HepG2 (cell line): Measurements from ENCODE around the gene JAK1. TPM values are rescaled to one million over a fixed set of nuclear protein-coding genes. Genes with fewer than 3 reads are reported as not detected.

Experiments used
- AKAP8 ChIP-seq: sonication (generic); formaldehyde crosslinking; IDR thresholded peaks from 2 replicates; pipeline ENCODE4 v1.5.1; 2020; ENCODE audit warnings: mild to moderate bottlenecking, missing genetic modification reagents
- ARID2 ChIP-seq: sonication (generic); formaldehyde crosslinking; IDR thresholded peaks from 2 replicates; pipeline ENCODE4 v1.8.1; 2022; ENCODE audit warnings: mild to moderate bottlenecking, missing genetic modification reagents, borderline replicate concordance
- ARNT2 ChIP-seq: sonication (generic); formaldehyde crosslinking; IDR thresholded peaks from 2 replicates; pipeline ENCODE4 v1.8.0; 2022; ENCODE audit warnings: mild to moderate bottlenecking, low read depth, missing genetic modification reagents, moderate library complexity
- DPF2 ChIP-seq: sonication (generic); formaldehyde crosslinking; IDR thresholded peaks from 2 replicates; pipeline ENCODE4 v1.4.0; 2020; ENCODE audit warnings: mild to moderate bottlenecking, low read depth, missing genetic modification reagents, borderline replicate concordance
- FOXA1 ChIP-seq, 2 experiments: fragments of 450-650 bp in 1 of 2; sonication (generic) in 1 of 2; formaldehyde crosslinking in 1 of 2; IDR thresholded peaks; 2 replicates each; pipeline versions ENCODE4 v1.4.0 to v1.6.1; 2016 to 2020; ENCODE audit warnings: missing genetic modification reagents in 1 of 2
- GTF2F1 ChIP-seq: fragments of 150-350 bp; IDR thresholded peaks from 2 replicates; pipeline ENCODE4 v1.6.1; 2014; ENCODE audit warnings: low read length
- KDM5B ChIP-seq: sonication (generic); formaldehyde crosslinking; IDR thresholded peaks from 2 replicates; pipeline ENCODE4 v1.4.0; 2020; ENCODE audit warnings: missing genetic modification reagents, mild to moderate bottlenecking, borderline replicate concordance
- MAFF ChIP-seq: IDR thresholded peaks from 2 replicates; pipeline ENCODE4 v1.6.1; 2011; ENCODE audit warnings: low read depth, low read length, improper control_type of control experiment
- ONECUT2 ChIP-seq: sonication (generic); formaldehyde crosslinking; IDR thresholded peaks from 2 replicates; pipeline ENCODE4 v1.4.0; 2020; ENCODE audit warnings: missing genetic modification reagents
- PRMT3 ChIP-seq: sonication (generic); formaldehyde crosslinking; IDR thresholded peaks from 2 replicates; pipeline ENCODE4 v1.8.1; 2022; ENCODE audit warnings: low read depth, mild to moderate bottlenecking, moderate library complexity, missing genetic modification reagents, borderline replicate concordance
- RFX1 ChIP-seq: fragments of 450-650 bp; IDR thresholded peaks from 2 replicates; pipeline ENCODE4 v1.6.1; 2017
- SNAI1 ChIP-seq: sonication (generic); formaldehyde crosslinking; IDR thresholded peaks from 2 replicates; pipeline ENCODE4 v1.5.0; 2020; ENCODE audit warnings: mild to moderate bottlenecking, missing genetic modification reagents, borderline replicate concordance
- SRSF9 ChIP-seq: fragments of 200-400 bp; formaldehyde crosslinking; IDR thresholded peaks from 2 replicates; pipeline ENCODE4 v1.6.1; 2018; ENCODE audit warnings: borderline replicate concordance, mild to moderate bottlenecking, low read depth, low read length; ENCODE audit not compliant: insufficient read depth, poor library complexity, severe bottlenecking
- ZBTB25 ChIP-seq: IDR thresholded peaks from 2 replicates; pipeline ENCODE4 v1.6.1; 2018; ENCODE audit warnings: missing genetic modification reagents
- ZFX ChIP-seq: sonication (generic); formaldehyde crosslinking; IDR thresholded peaks from 2 replicates; pipeline ENCODE4 v1.4.0; 2020; ENCODE audit warnings: mild to moderate bottlenecking, low read depth, missing genetic modification reagents, moderate library complexity
- ZIK1 ChIP-seq: sonication (generic); formaldehyde crosslinking; IDR thresholded peaks from 2 replicates; pipeline ENCODE4 v1.5.0; 2020; ENCODE audit warnings: mild to moderate bottlenecking, low read depth, missing genetic modification reagents, borderline replicate concordance
- ZNF136 ChIP-seq: sonication (generic); formaldehyde crosslinking; IDR thresholded peaks from 2 replicates; pipeline ENCODE4 v1.8.1; 2022; ENCODE audit warnings: low read depth, mild to moderate bottlenecking, moderate library complexity, missing genetic modification reagents
- ZNF331 ChIP-seq: sonication (generic); formaldehyde crosslinking; IDR thresholded peaks from 2 replicates; pipeline ENCODE4 v1.4.0; 2020; ENCODE audit warnings: missing genetic modification reagents
- ZNF354B ChIP-seq: sonication (generic); formaldehyde crosslinking; IDR thresholded peaks from 2 replicates; pipeline ENCODE4 v1.8.0; 2022; ENCODE audit warnings: mild to moderate bottlenecking, missing genetic modification reagents
- ZNF451 ChIP-seq: sonication (generic); formaldehyde crosslinking; IDR thresholded peaks from 2 replicates; pipeline ENCODE4 v1.5.0; 2020; ENCODE audit warnings: mild to moderate bottlenecking, missing genetic modification reagents
- polyA plus RNA-seq, 8 experiments: library from polyadenylated mRNA; depleted of rRNA in 3 of 8; stranded (reverse) in 7 of 8; unstranded in 1 of 8; fragments of >200 nt; fragmentation: Illumina TruSeq in 4 of 8; extraction: Trizol in 4 of 8; gene quantifications; 2 replicates each; pipeline versions ENCODE4 v1.2.1 to v1.2.3, GENCODE V29; 2011 to 2016; ENCODE audit warnings: low read depth in 4 of 8, missing spikeins in 1 of 8, mixed read lengths in 1 of 8; ENCODE audit not compliant: insufficient read depth in 1 of 8
- total RNA-seq, 5 experiments: library from RNA; depleted of rRNA; stranded (reverse); fragments of >200 nt; fragmentation: Illumina TruSeq; extraction: Trizol; gene quantifications; 2 replicates each; pipeline ENCODE4 v1.2.3, GENCODE V29; 2016; ENCODE audit warnings: low read depth in 1 of 5
- TF ChIP-seq, protein P1 (sequence below): sonication (generic); formaldehyde crosslinking; IDR thresholded peaks from 2 replicates; pipeline ENCODE4 v1.5.0; 2020; ENCODE audit warnings: mild to moderate bottlenecking, low read depth, missing genetic modification reagents, borderline replicate concordance
- TF ChIP-seq, protein P2 (sequence below): sonication (generic); formaldehyde crosslinking; IDR thresholded peaks from 2 replicates; pipeline ENCODE4 v1.8.0; 2022; ENCODE audit warnings: low read depth, missing genetic modification reagents
- TF ChIP-seq, protein P3 (sequence below): sonication (generic); formaldehyde crosslinking; IDR thresholded peaks from 2 replicates; pipeline ENCODE4 v1.4.0; 2020; ENCODE audit warnings: missing genetic modification reagents, borderline replicate concordance

The JAK1 gene
- total and polyA plus RNA-seq, 2 of the 13 experiments (the other 11 are each of a cell fraction or from before 2014, with no cell fraction given) = 23.9 to 42.4 TPM

DNA sequence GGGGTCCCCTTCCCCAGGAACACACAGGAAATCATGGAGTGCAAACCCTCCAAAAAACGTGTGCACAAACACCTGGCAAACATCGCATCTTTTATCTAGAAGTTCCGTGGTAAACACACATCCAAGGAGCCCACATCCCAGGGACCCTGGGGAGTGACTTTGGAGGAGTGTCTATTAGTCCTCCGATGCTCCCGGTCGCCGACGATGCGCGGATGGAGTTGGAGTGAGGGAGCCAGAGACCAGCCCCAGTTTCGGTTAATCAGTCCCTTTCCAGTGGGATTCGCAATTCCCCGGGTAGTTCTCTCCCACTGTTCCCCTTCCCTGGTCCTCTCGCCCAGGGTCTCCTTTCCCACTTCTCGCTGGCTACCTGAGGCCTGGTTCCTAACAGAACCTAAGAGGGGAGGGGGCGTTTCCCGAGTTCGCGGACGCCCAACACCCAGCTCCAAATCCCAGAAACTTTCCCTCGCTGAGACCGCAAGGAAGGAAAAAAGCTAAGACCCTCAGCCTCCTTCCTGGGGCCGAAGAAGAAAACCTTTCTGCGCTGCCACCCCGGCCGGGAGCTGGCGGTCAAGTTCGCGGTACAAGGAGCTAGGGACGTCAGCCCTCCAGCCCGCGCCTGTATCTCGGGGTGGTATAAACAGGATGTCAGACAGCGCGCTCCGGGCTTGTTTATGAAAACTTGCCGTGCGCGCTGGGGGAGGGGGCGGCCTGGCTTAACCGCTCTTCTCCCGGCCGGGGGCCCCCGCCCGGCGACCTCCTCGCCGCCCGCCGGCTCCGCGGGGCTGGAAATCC is 787 bp downstream of the JAK1 start (continued):
- TF ChIP-seq KDM5B (peak; percentile 24; the same call in 1 of the 2 replicates), ARNT2 (CRISPR knock-in tag) (no peak), ZNF331 (CRISPR knock-in tag) (no peak), MAFF (no peak), SRSF9 (no peak), ZBTB25 (CRISPR knock-in tag) (no peak), PRMT3 (CRISPR knock-in tag) (no peak), FOXA1 (IDR thresholded peaks at IDR 0.05) (no peak), FOXA1 (CRISPR knock-in tag; IDR thresholded peaks at IDR 0.05) (no peak), ZNF451 (CRISPR knock-in tag) (no peak), ZIK1 (no peak), GTF2F1 (no peak), ZFX (CRISPR knock-in tag) (no peak; the same call in 1 of the 2 replicates), ARID2 (CRISPR knock-in tag) (no peak), ZNF354B (no peak), RFX1 (no peak), ONECUT2 (CRISPR knock-in tag) (no peak), DPF2 (no peak), SNAI1 (CRISPR knock-in tag) (0 out of 2 replicates have a peak, but pooled peaks have one; percentile 39), AKAP8 (CRISPR knock-in tag) (no peak), ZNF136 (no peak)
- TF ChIP-seq, protein P1, sequence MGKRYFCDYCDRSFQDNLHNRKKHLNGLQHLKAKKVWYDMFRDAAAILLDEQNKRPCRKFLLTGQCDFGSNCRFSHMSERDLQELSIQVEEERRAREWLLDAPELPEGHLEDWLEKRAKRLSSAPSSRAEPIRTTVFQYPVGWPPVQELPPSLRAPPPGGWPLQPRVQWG (CRISPR knock-in tag) = no peak
- TF ChIP-seq, protein P2, sequence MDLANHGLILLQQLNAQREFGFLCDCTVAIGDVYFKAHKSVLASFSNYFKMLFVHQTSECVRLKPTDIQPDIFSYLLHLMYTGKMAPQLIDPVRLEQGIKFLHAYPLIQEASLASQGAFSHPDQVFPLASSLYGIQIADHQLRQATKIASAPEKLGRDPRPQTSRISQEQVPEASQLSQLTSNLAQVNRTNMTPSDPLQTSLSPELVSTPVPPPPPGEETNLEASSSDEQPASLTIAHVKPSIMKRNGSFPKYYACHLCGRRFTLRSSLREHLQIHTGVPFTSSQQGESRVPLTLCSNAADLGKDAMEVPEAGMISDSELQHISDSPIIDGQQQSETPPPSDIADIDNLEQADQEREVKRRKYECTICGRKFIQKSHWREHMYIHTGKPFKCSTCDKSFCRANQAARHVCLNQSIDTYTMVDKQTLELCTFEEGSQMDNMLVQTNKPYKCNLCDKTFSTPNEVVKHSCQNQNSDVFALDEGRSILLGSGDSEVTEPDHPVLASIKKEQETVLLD (CRISPR knock-in tag) = no peak
- TF ChIP-seq, protein P3, sequence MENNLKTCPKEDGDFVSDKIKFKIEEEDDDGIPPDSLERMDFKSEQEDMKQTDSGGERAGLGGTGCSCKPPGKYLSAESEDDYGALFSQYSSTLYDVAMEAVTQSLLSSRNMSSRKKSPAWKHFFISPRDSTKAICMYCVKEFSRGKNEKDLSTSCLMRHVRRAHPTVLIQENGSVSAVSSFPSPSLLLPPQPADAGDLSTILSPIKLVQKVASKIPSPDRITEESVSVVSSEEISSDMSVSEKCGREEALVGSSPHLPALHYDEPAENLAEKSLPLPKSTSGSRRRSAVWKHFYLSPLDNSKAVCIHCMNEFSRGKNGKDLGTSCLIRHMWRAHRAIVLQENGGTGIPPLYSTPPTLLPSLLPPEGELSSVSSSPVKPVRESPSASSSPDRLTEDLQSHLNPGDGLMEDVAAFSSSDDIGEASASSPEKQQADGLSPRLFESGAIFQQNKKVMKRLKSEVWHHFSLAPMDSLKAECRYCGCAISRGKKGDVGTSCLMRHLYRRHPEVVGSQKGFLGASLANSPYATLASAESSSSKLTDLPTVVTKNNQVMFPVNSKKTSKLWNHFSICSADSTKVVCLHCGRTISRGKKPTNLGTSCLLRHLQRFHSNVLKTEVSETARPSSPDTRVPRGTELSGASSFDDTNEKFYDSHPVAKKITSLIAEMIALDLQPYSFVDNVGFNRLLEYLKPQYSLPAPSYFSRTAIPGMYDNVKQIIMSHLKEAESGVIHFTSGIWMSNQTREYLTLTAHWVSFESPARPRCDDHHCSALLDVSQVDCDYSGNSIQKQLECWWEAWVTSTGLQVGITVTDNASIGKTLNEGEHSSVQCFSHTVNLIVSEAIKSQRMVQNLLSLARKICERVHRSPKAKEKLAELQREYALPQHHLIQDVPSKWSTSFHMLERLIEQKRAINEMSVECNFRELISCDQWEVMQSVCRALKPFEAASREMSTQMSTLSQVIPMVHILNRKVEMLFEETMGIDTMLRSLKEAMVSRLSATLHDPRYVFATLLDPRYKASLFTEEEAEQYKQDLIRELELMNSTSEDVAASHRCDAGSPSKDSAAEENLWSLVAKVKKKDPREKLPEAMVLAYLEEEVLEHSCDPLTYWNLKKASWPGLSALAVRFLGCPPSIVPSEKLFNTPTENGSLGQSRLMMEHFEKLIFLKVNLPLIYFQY (CRISPR knock-in tag) = no peak
